Astrocyte (in vitro differentiated cells and primary cell): ENCODE measurements around the gene INPP5A.

ENCODE experiments used
- EZH2 ChIP-seq: IDR thresholded peaks from 2 replicates; pipeline ENCODE4 v1.6.1; 2012; ENCODE audit warnings: mild to moderate bottlenecking, low read length, inconsistent platforms; ENCODE audit not compliant: insufficient read depth
- TF ChIP-seq, protein P1 (sequence below): IDR thresholded peaks from 2 replicates; pipeline ENCODE4 v1.5.1; 2011; ENCODE audit warnings: low read depth, mild to moderate bottlenecking, inconsistent platforms, low read length, moderate library complexity; ENCODE audit not compliant: insufficient read depth

DNA sequence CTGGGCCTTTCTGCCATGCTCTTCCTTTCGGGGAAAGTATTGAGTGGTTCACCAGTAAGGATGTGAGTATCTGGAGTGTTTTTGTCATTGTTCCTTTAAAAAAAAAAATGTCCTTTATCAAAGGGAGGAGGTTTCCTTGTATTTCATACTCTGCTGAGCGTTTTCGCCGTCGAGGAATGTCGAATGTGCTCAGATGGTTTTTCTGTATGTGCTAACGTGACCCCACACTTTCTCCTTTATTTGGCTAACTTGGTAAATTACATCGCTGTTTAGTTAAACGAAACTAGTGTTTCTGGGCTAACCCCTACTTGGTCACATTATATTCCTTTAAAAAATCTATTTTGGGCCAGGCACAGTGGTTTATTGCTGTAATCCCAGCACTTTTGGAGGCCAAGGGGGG, 45.9 kb downstream of the INPP5A start:
- TF ChIP-seq, protein P1, sequence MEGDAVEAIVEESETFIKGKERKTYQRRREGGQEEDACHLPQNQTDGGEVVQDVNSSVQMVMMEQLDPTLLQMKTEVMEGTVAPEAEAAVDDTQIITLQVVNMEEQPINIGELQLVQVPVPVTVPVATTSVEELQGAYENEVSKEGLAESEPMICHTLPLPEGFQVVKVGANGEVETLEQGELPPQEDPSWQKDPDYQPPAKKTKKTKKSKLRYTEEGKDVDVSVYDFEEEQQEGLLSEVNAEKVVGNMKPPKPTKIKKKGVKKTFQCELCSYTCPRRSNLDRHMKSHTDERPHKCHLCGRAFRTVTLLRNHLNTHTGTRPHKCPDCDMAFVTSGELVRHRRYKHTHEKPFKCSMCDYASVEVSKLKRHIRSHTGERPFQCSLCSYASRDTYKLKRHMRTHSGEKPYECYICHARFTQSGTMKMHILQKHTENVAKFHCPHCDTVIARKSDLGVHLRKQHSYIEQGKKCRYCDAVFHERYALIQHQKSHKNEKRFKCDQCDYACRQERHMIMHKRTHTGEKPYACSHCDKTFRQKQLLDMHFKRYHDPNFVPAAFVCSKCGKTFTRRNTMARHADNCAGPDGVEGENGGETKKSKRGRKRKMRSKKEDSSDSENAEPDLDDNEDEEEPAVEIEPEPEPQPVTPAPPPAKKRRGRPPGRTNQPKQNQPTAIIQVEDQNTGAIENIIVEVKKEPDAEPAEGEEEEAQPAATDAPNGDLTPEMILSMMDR = no peak
- TF ChIP-seq EZH2 = no peak
